WTC11 (cell line): ENCODE results near the gene GNAS.

Experiments
- CREB1 ChIP-seq: sonication (generic); formaldehyde crosslinking; IDR thresholded peaks from 2 replicates; pipeline ENCODE4 v1.8.0; 2023; ENCODE audit warnings: mild to moderate bottlenecking, missing genetic modification reagents
- CREM ChIP-seq: sonication (generic); formaldehyde crosslinking; IDR thresholded peaks from 2 replicates; pipeline ENCODE4 v1.8.1; 2022; ENCODE audit warnings: mild to moderate bottlenecking, missing genetic modification reagents, moderate library complexity
- ELF4 ChIP-seq: sonication (generic); formaldehyde crosslinking; IDR thresholded peaks from 2 replicates; pipeline ENCODE4 v1.8.1; 2022; ENCODE audit warnings: low read depth, mild to moderate bottlenecking, moderate library complexity, missing genetic modification reagents
- GABPB1 ChIP-seq: sonication (generic); formaldehyde crosslinking; IDR thresholded peaks from 2 replicates; pipeline ENCODE4 v1.8.1; 2023; ENCODE audit warnings: mild to moderate bottlenecking, missing genetic modification reagents
- NR3C1 ChIP-seq: sonication (generic); formaldehyde crosslinking; conservative IDR thresholded peaks from 2 replicates; pipeline ENCODE4 v1.8.1; 2023; ENCODE audit warnings: low read depth, mild to moderate bottlenecking, missing genetic modification reagents
- TF ChIP-seq, protein P1 (sequence below): sonication (generic); formaldehyde crosslinking; IDR thresholded peaks from 2 replicates; pipeline ENCODE4 v1.8.1; 2023; ENCODE audit warnings: mild to moderate bottlenecking, missing genetic modification reagents, moderate library complexity
- TF ChIP-seq, protein P2 (sequence below): sonication (generic); formaldehyde crosslinking; IDR thresholded peaks from 2 replicates; pipeline ENCODE4 v1.8.1; 2022; ENCODE audit warnings: low read depth, missing genetic modification reagents, borderline replicate concordance
- TF ChIP-seq, protein P3 (sequence below): sonication (generic); formaldehyde crosslinking; IDR thresholded peaks from 2 replicates; pipeline ENCODE4 v1.8.0; 2022; ENCODE audit warnings: mild to moderate bottlenecking, missing genetic modification reagents
- TF ChIP-seq, protein P4 (sequence below): fragments of 200-600 bp; IDR thresholded peaks from 2 replicates; pipeline ENCODE4 v1.8.0; 2022; ENCODE audit warnings: antibody characterized with exemption

DNA sequence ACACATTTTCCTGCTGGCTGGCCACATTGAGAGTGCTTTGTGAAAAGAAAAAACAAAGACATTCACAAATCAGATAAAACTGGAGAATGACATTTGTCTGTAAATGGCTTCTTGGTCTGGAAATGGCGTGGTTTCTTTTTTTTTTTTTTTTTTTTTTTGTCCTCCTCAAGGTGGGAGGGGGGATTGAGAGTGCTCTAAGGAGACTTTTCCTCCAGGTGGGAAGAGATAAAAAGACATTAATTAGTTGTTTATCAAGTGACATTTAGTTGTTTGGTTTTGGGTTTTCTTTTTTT, 40.4 kb downstream of the GNAS start:
- TF ChIP-seq NR3C1 (CRISPR knock-in tag) = no peak
- TF ChIP-seq ELF4 (CRISPR knock-in tag) = no peak
- TF ChIP-seq, protein P1, sequence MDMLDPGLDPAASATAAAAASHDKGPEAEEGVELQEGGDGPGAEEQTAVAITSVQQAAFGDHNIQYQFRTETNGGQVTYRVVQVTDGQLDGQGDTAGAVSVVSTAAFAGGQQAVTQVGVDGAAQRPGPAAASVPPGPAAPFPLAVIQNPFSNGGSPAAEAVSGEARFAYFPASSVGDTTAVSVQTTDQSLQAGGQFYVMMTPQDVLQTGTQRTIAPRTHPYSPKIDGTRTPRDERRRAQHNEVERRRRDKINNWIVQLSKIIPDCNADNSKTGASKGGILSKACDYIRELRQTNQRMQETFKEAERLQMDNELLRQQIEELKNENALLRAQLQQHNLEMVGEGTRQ (CRISPR knock-in tag) = no peak
- TF ChIP-seq, protein P2, sequence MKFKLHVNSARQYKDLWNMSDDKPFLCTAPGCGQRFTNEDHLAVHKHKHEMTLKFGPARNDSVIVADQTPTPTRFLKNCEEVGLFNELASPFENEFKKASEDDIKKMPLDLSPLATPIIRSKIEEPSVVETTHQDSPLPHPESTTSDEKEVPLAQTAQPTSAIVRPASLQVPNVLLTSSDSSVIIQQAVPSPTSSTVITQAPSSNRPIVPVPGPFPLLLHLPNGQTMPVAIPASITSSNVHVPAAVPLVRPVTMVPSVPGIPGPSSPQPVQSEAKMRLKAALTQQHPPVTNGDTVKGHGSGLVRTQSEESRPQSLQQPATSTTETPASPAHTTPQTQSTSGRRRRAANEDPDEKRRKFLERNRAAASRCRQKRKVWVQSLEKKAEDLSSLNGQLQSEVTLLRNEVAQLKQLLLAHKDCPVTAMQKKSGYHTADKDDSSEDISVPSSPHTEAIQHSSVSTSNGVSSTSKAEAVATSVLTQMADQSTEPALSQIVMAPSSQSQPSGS (CRISPR knock-in tag) = no peak
- no peak for TF ChIP-seq CREM (CRISPR knock-in tag)
- no peak for TF ChIP-seq CREB1 (CRISPR knock-in tag)
- TF ChIP-seq, protein P3, sequence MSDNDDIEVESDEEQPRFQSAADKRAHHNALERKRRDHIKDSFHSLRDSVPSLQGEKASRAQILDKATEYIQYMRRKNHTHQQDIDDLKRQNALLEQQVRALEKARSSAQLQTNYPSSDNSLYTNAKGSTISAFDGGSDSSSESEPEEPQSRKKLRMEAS (CRISPR knock-in tag) = no peak
- TF ChIP-seq, protein P4, sequence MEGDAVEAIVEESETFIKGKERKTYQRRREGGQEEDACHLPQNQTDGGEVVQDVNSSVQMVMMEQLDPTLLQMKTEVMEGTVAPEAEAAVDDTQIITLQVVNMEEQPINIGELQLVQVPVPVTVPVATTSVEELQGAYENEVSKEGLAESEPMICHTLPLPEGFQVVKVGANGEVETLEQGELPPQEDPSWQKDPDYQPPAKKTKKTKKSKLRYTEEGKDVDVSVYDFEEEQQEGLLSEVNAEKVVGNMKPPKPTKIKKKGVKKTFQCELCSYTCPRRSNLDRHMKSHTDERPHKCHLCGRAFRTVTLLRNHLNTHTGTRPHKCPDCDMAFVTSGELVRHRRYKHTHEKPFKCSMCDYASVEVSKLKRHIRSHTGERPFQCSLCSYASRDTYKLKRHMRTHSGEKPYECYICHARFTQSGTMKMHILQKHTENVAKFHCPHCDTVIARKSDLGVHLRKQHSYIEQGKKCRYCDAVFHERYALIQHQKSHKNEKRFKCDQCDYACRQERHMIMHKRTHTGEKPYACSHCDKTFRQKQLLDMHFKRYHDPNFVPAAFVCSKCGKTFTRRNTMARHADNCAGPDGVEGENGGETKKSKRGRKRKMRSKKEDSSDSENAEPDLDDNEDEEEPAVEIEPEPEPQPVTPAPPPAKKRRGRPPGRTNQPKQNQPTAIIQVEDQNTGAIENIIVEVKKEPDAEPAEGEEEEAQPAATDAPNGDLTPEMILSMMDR = no peak
- no peak for TF ChIP-seq GABPB1 (CRISPR knock-in tag)
